GM10248 (cell line): ENCODE data around the gene IRGQ.
"Not testable (repeated sequence)": the region's sequence is repeated elsewhere in the genome, so short reads cannot be mapped to it uniquely, and the experiment has no call there.

ENCODE experiments used
- CTCF ChIA-PET: fragments of 300-600 bp; sonication (Branson Sonifier 250); formaldehyde crosslinking; extraction: SDS; loops from one replicate; lab custom pipeline; 2021; ENCODE audit warnings: antibody characterized with exemption; lab: Yijun Ruan, JAX
- POLR2A ChIA-PET: fragments of 350-650 bp; sonication (Branson Sonifier 250); formaldehyde crosslinking; extraction: SDS; loops from one replicate; lab custom pipeline; 2020; ENCODE audit warnings: antibody characterized with exemption; lab: Yijun Ruan, JAX
- DNase-seq: peaks from one replicate; pipeline ENCODE4 v3.0.0; 2012; ENCODE audit errors: extremely low spot score
- TF ChIP-seq, protein P1 (sequence below): IDR thresholded peaks from 2 replicates; pipeline ENCODE4 v1.5.1; 2012; ENCODE audit warnings: mild to moderate bottlenecking, low read depth; ENCODE audit errors: extremely low read depth, missing control alignments, control extremely low read depth

IRGQ gene

DNA sequence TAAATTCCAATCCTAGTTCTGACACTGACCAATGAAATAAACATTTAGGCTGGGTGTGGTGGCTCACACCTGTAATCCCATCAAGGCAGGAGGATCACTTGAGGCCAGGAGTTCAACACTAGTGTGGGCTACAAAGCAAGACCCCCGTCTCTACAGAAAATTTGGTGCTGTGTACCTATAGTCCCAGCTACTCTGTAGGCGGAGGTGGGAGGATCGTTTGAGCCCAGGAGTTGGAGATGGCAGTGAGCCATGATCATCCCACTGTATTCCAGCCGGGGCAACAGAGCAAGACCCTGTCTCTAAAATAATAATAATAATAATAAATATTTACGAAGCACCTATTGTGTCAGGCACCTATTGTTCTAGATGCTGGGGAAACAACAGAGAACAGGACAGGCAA, 6.7 kb downstream of the IRGQ start:
- no peak for DNase-seq
- ChIA-PET CTCF (interaction anchor here (1.0 to 4.0 kb wide), 3 partner anchors 34 to 142 kb away, joined by 3 to 13 read pairs (median 3); partner anchors contain the start of gene PHLDB3), POLR2A (no interaction called here)
- TF ChIP-seq, protein P1, sequence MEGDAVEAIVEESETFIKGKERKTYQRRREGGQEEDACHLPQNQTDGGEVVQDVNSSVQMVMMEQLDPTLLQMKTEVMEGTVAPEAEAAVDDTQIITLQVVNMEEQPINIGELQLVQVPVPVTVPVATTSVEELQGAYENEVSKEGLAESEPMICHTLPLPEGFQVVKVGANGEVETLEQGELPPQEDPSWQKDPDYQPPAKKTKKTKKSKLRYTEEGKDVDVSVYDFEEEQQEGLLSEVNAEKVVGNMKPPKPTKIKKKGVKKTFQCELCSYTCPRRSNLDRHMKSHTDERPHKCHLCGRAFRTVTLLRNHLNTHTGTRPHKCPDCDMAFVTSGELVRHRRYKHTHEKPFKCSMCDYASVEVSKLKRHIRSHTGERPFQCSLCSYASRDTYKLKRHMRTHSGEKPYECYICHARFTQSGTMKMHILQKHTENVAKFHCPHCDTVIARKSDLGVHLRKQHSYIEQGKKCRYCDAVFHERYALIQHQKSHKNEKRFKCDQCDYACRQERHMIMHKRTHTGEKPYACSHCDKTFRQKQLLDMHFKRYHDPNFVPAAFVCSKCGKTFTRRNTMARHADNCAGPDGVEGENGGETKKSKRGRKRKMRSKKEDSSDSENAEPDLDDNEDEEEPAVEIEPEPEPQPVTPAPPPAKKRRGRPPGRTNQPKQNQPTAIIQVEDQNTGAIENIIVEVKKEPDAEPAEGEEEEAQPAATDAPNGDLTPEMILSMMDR: no peak

DNA sequence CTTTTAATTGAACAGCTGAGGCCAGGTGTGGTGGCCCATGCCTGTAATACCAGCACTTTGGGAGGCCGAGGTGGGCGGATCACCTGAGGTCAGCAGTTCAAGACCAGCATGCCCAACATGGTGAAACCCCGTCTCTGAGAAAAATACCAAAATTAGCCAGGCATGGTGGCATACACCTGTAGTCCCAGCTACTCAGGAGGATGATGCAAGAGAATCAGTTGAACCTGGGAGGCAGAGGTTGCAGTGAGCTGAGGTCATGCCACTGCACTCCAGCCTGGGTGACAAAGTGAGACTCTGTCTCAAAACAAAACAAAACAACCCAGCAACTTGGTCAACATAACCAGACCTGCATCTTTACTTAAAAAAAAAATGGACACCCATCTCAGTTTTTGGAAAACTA, 8.9 kb downstream of the IRGQ start:
- CTCF ChIA-PET: interaction anchor here (0.9 to 4.0 kb wide), 3 partner anchors 8 to 32 kb away, joined by 3 to 13 read pairs (median 4); partner anchors contain the start of genes IRGQ and ZNF576
- DNase-seq, POLR2A ChIA-PET: not testable (repeated sequence)

GRCh38 chr19:43586346-43586745, 9.6 kb downstream of the IRGQ start:
- POLR2A ChIA-PET: no interaction called here
- TF ChIP-seq, protein P1: no peak
- DNase-seq: no peak
- CTCF ChIA-PET: interaction anchor here (0.9 to 4.0 kb wide), 3 partner anchors 8 to 31 kb away, joined by 3 to 13 read pairs (median 4); partner anchors contain the start of genes IRGQ and ZNF576

- CTCF ChIA-PET: interaction anchor here (0.8 to 3.7 kb wide), 5 partner anchors 10 to 225 kb away, joined by 3 to 23 read pairs (median 4); partner anchors contain the start of genes IRGQ and ZNF576
- POLR2A ChIA-PET: no interaction called here
Measured at GRCh38 chr19:43584484-43584883, 11.4 kb downstream of the IRGQ start.

DNA sequence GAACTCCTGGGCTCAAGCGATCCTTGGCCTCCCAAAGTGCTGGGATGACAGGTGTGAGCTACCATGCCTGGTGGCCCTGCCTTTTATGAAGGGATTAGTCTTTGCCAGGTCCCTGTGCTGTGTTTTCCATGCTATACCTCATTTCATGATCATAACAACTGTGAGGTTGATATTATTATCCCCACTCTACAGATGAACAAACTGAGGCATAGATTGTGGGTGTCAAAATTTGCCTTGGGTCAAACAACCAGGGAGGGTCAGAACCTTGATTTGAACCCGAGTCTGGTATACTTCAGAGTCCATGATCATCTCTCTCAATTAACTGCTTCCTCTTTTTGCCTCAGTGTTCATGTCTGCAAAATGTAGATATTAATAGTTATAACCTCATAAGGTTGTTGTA, 13.4 kb downstream of the IRGQ start:
- TF ChIP-seq, protein P1: no peak
- DNase-seq: no peak
- ChIA-PET CTCF (interaction anchor here (2.2 to 3.7 kb wide), 3 partner anchors 12 to 28 kb away, joined by 4 to 23 read pairs (median 9); partner anchors contain the start of genes IRGQ and ZNF576), POLR2A (no interaction called here)

More at GRCh38 chr19:43584484-43584883, 11.4 kb downstream of the IRGQ start:
- TF ChIP-seq, protein P1: no peak
- DNase-seq: no peak

- TF ChIP-seq, protein P1: no peak
- no peak for DNase-seq
- POLR2A ChIA-PET: no interaction called here
- CTCF ChIA-PET: interaction anchor here (2.2 to 3.7 kb wide), 2 partner anchors 13 to 27 kb away, joined by 4 to 23 read pairs; no protein-coding TSS in a partner anchor
Measured at GRCh38 chr19:43581467-43581866, 14.5 kb downstream of the IRGQ start.

GRCh38 chr19:43578787-43579186, 17.1 kb downstream of the IRGQ start:
- ChIA-PET CTCF (interaction anchor here (1.2 to 10.4 kb wide), 3 partner anchors 16 to 22 kb away, joined by 7 to 97 read pairs (median 7); no protein-coding TSS in a partner anchor), POLR2A (no interaction called here)
- TF ChIP-seq, protein P1: no peak
- DNase-seq: no peak
